Measurements from ENCODE around the gene KIR2DL1. TPM values are rescaled to one million over a fixed set of nuclear protein-coding genes. Genes with fewer than 3 reads are reported as not detected.

The KIR2DL1 gene
- total RNA-seq, 1 experiment from 2014 or later: not detected

DNA sequence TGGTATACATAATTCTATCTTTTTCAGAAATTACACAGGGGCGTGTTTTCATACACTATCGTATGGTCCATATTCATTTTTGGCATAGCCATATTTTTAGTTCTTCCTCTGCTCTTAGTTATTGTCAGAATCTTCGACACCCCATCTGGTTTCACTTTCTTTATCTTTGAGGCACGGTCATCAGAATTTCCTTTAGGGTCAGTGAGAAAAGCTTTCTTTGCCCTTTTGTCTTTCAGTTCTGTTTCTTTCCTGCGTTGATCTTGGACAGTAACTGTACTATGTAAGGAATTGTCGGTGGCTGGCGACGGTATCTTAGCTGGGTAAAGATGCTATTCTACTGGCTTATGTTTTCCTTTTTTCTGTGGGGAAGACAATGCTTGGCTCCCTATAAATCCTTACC is 23.2 kb downstream of the KIR2DL1 start:
- no CpG with 5 or more reads among the region's 8 CpGs for WGBS (ENCODE audit: extremely low coverage, insufficient read length, low lambda C conversion rate)
- Histone ChIP-seq H3K79me2 (ENCODE audit: insufficient read depth, low read length) (no peaks in the 10 kb centered on the region), H3K9ac (ENCODE audit: extremely low read depth, insufficient read length, low read length) (no peak overlapping the region), H3T11ph (ENCODE audit: low read length) (no peak overlapping the region), H3K27ac (ENCODE audit: insufficient read length, low read depth, low read length) (no peak overlapping the region), H4K8ac (replicated peaks; ENCODE audit: insufficient read length, low read depth, low read length) (no peak overlapping the region), H4K5ac (ENCODE audit: insufficient read length, low read depth, low read length) (no peak overlapping the region), H3K9me3 (ENCODE audit: control insufficient read depth, low read depth, low read length) (peaks cover 78% of the 10 kb centered on the region), H3K4me1 (ENCODE audit: insufficient read depth, low read length) (no peaks in the 10 kb centered on the region), H3K14ac (ENCODE audit: insufficient read depth, low read length) (no peak overlapping the region), H2BK15ac (ENCODE audit: low read depth, low read length) (no peak overlapping the region), H3K27me3 (ENCODE audit: insufficient read depth, low read length) (no peaks in the 10 kb centered on the region), H3K4me2 (ENCODE audit: insufficient read depth, insufficient read length, low read length) (no peak overlapping the region), H4K20me1 (ENCODE audit: control insufficient read depth, insufficient read depth, insufficient read length) (no peaks in the 10 kb centered on the region), H2BK5ac (ENCODE audit: insufficient read length, low read length) (no peak overlapping the region), H2BK20ac (ENCODE audit: low read depth, low read length, poor library complexity, severe bottlenecking) (no peak overlapping the region), H3K4ac (ENCODE audit: low read depth, low read length) (no peak overlapping the region), H4K91ac (ENCODE audit: insufficient read length, low read depth, low read length) (no peak overlapping the region), H3K18ac (ENCODE audit: insufficient read length, low read depth, low read length) (no peak overlapping the region), H3K56ac (ENCODE audit: insufficient read length, low read depth, low read length) (no peak overlapping the region), H2BK12ac (ENCODE audit: insufficient read length, low read depth, low read length) (no peak overlapping the region), H2AFZ (ENCODE audit: low read length) (no peak overlapping the region), H3K23me2 (ENCODE audit: insufficient read length, low read depth, low read length, poor library complexity, severe bottlenecking) (no peaks in the 10 kb centered on the region), H2AK5ac (ENCODE audit: insufficient read length, low read length) (no peak overlapping the region), H2BK120ac (ENCODE audit: low read depth, low read length, poor library complexity, severe bottlenecking) (no peak overlapping the region), H3K79me1 (ENCODE audit: insufficient read depth, low read depth, low read length, poor library complexity, severe bottlenecking) (no peaks in the 10 kb centered on the region), H3K23ac (ENCODE audit: insufficient read length, low read depth, low read length) (no peak overlapping the region)
- peaks cover under 1 to 32% (median 4%) of the 10 kb centered on the region in 3 experiments; a peak in 5 of 7 replicates for H3K36me3 Mint-ChIP-seq (ENCODE audit: insufficient read depth in 1 of 3, low read depth in 3 of 3)
- DNase-seq: no peak
- peaks cover 28 to 42% of the 10 kb centered on the region in 2 experiments for H3K9me3 Mint-ChIP-seq
- no peaks in the 10 kb centered on the region for H3K4me1 Mint-ChIP-seq
- no peak overlapping the region for H3K27ac Mint-ChIP-seq
- no peak overlapping the region for H3K4me3 Mint-ChIP-seq
- no peak for TF ChIP-seq CTCF (conservative IDR thresholded peaks at IDR 0.05)
- H3K27me3 Mint-ChIP-seq (ENCODE audit: low read depth): peaks cover 6% of the 10 kb centered on the region

Data from H9 (cell line).